Dendritic cell treated with granulocyte-macrophage colony-stimulating factor and Interleukin-4, amounts not matched to agents 40 ng/mL and 50 ng/mL, for 4 days (primary cell): ENCODE data around the gene ROR1.

ENCODE experiments used
- H3K27ac Mint-ChIP-seq: one replicate; pipeline ENCODE4 v1.8.0; 2022; ENCODE audit warnings: mild to moderate bottlenecking, mixed read lengths
- H3K27me3 Mint-ChIP-seq: one replicate; pipeline ENCODE4 v1.8.0; 2022; ENCODE audit warnings: mild to moderate bottlenecking, mixed read lengths
- H3K36me3 Mint-ChIP-seq: one replicate; pipeline ENCODE4 v1.8.0; 2022; ENCODE audit warnings: low read depth, mixed read lengths
- H3K4me1 Mint-ChIP-seq: one replicate; pipeline ENCODE4 v1.8.0; 2022; ENCODE audit warnings: low read depth, mixed read lengths
- H3K4me3 Mint-ChIP-seq: one replicate; pipeline ENCODE4 v1.8.0; 2022; ENCODE audit warnings: mild to moderate bottlenecking, moderate library complexity, mixed read lengths
- H3K9me3 Mint-ChIP-seq: one replicate; pipeline ENCODE4 v1.8.0; 2022; ENCODE audit warnings: mixed read lengths
- intact Hi-C: fragments of 100-400 bp; cut with micrococcal nuclease; formaldehyde crosslinking; loops from one replicate; pipeline ENCODE4 v1.15.0; 2022

Gene ROR1

GRCh38 chr1:64162151-64162550 lies 388.3 kb downstream of the ROR1 start:
- Mint-ChIP-seq H3K36me3 (no peaks in the 10 kb centered on the region), H3K9me3 (no peaks in the 10 kb centered on the region), H3K27me3 (no peaks in the 10 kb centered on the region), H3K27ac (no peak overlapping the region), H3K4me3 (no peak overlapping the region), H3K4me1 (no peaks in the 10 kb centered on the region)
- intact Hi-C loops, result no loop called here

GRCh38 chr1:64162804-64163203 lies 389.0 kb downstream of the ROR1 start:
- Mint-ChIP-seq H3K36me3 (no peaks in the 10 kb centered on the region), H3K4me1 (no peaks in the 10 kb centered on the region), H3K27ac (no peak overlapping the region), H3K27me3 (no peaks in the 10 kb centered on the region), H3K4me3 (no peak overlapping the region), H3K9me3 (no peaks in the 10 kb centered on the region)
- intact Hi-C loops, result no loop called here

GRCh38 chr1:64163431-64163830 lies 389.6 kb downstream of the ROR1 start:
- no peaks in the 10 kb centered on the region for H3K27me3 Mint-ChIP-seq
- H3K9me3 Mint-ChIP-seq, result no peaks in the 10 kb centered on the region
- H3K27ac Mint-ChIP-seq, result no peak overlapping the region
- H3K4me3 Mint-ChIP-seq, result no peak overlapping the region
- H3K36me3 Mint-ChIP-seq, result no peaks in the 10 kb centered on the region
- no peaks in the 10 kb centered on the region for H3K4me1 Mint-ChIP-seq
- intact Hi-C loops, result no loop called here

GRCh38 chr1:64163970-64164369 lies 390.2 kb downstream of the ROR1 start:
- H3K27ac Mint-ChIP-seq, result no peak overlapping the region

GRCh38 chr1:64166629-64167028 lies 392.8 kb downstream of the ROR1 start:
- H3K27ac Mint-ChIP-seq, result no peak overlapping the region
- H3K9me3 Mint-ChIP-seq, result no peaks in the 10 kb centered on the region
- no peak overlapping the region for H3K4me3 Mint-ChIP-seq
- peaks cover 11% of the 10 kb centered on the region for H3K4me1 Mint-ChIP-seq
- no peaks in the 10 kb centered on the region for H3K36me3 Mint-ChIP-seq
- intact Hi-C loops, result no loop called here
- H3K27me3 Mint-ChIP-seq, result no peaks in the 10 kb centered on the region

More at GRCh38 chr1:64163970-64164369, 390.2 kb downstream of the ROR1 start:
- Mint-ChIP-seq H3K27me3 (no peaks in the 10 kb centered on the region), H3K9me3 (no peaks in the 10 kb centered on the region), H3K36me3 (no peaks in the 10 kb centered on the region), H3K4me1 (no peaks in the 10 kb centered on the region), H3K4me3 (no peak overlapping the region)
- intact Hi-C loops, result no loop called here

GRCh38 chr1:64167176-64167575 lies 393.4 kb downstream of the ROR1 start:
- Mint-ChIP-seq H3K4me1 (peaks cover 17% of the 10 kb centered on the region), H3K27me3 (no peaks in the 10 kb centered on the region), H3K4me3 (no peak overlapping the region), H3K9me3 (no peaks in the 10 kb centered on the region), H3K27ac (no peak overlapping the region), H3K36me3 (no peaks in the 10 kb centered on the region)
- intact Hi-C loops, result no loop called here

- H3K27ac Mint-ChIP-seq, result no peak overlapping the region
- intact Hi-C loops, result no loop called here
- H3K9me3 Mint-ChIP-seq, result no peaks in the 10 kb centered on the region
- peaks cover 23% of the 10 kb centered on the region for H3K4me1 Mint-ChIP-seq
- no peaks in the 10 kb centered on the region for H3K27me3 Mint-ChIP-seq
- H3K36me3 Mint-ChIP-seq, result no peaks in the 10 kb centered on the region
- H3K4me3 Mint-ChIP-seq, result no peak overlapping the region
Observed at GRCh38 chr1:64171246-64171645, 397.4 kb downstream of the ROR1 start.

GRCh38 chr1:64171797-64172281 lies 398.0 kb downstream of the ROR1 start:
- no peaks in the 10 kb centered on the region for H3K36me3 Mint-ChIP-seq
- intact Hi-C loops, result no loop called here
- H3K27me3 Mint-ChIP-seq, result no peaks in the 10 kb centered on the region
- no peak overlapping the region for H3K4me3 Mint-ChIP-seq
- no peak overlapping the region for H3K27ac Mint-ChIP-seq
- no peaks in the 10 kb centered on the region for H3K9me3 Mint-ChIP-seq
- peaks cover 29% of the 10 kb centered on the region for H3K4me1 Mint-ChIP-seq

GRCh38 chr1:64172458-64172983 lies 398.7 kb downstream of the ROR1 start:
- H3K27me3 Mint-ChIP-seq, result no peaks in the 10 kb centered on the region
- no peaks in the 10 kb centered on the region for H3K9me3 Mint-ChIP-seq
- no peak overlapping the region for H3K4me3 Mint-ChIP-seq
- H3K27ac Mint-ChIP-seq, result no peak overlapping the region
- peaks cover 31% of the 10 kb centered on the region for H3K4me1 Mint-ChIP-seq
- H3K36me3 Mint-ChIP-seq, result no peaks in the 10 kb centered on the region
- intact Hi-C loops, result no loop called here

- no peak overlapping the region for H3K27ac Mint-ChIP-seq
- intact Hi-C loops, result no loop called here
- H3K9me3 Mint-ChIP-seq, result no peaks in the 10 kb centered on the region
- no peaks in the 10 kb centered on the region for H3K27me3 Mint-ChIP-seq
- H3K4me3 Mint-ChIP-seq, result no peak overlapping the region
- no peaks in the 10 kb centered on the region for H3K36me3 Mint-ChIP-seq
- peaks cover 31% of the 10 kb centered on the region for H3K4me1 Mint-ChIP-seq
Observed at GRCh38 chr1:64173336-64173940, 399.6 kb downstream of the ROR1 start.

- no peak overlapping the region for H3K4me3 Mint-ChIP-seq
- no peaks in the 10 kb centered on the region for H3K9me3 Mint-ChIP-seq
- H3K27ac Mint-ChIP-seq, result no peak overlapping the region
- H3K27me3 Mint-ChIP-seq, result no peaks in the 10 kb centered on the region
- peaks cover 30% of the 10 kb centered on the region for H3K4me1 Mint-ChIP-seq
- intact Hi-C loops, result no loop called here
- no peaks in the 10 kb centered on the region for H3K36me3 Mint-ChIP-seq
Observed at GRCh38 chr1:64175639-64176038, 401.8 kb downstream of the ROR1 start.

- peaks cover 20% of the 10 kb centered on the region for H3K4me1 Mint-ChIP-seq
- H3K4me3 Mint-ChIP-seq, result no peak overlapping the region
- no peaks in the 10 kb centered on the region for H3K27me3 Mint-ChIP-seq
- H3K27ac Mint-ChIP-seq, result no peak overlapping the region
- H3K9me3 Mint-ChIP-seq, result no peaks in the 10 kb centered on the region
- intact Hi-C loops, result no loop called here
- H3K36me3 Mint-ChIP-seq, result no peaks in the 10 kb centered on the region
Observed at GRCh38 chr1:64176659-64177058, 402.8 kb downstream of the ROR1 start.

GRCh38 chr1:64179588-64179987 lies 405.8 kb downstream of the ROR1 start:
- Mint-ChIP-seq H3K27ac (no peak overlapping the region), H3K36me3 (no peaks in the 10 kb centered on the region), H3K4me1 (peaks cover 9% of the 10 kb centered on the region), H3K4me3 (no peak overlapping the region), H3K9me3 (no peaks in the 10 kb centered on the region), H3K27me3 (no peaks in the 10 kb centered on the region)
- intact Hi-C loops, result no loop called here

- H3K27me3 Mint-ChIP-seq, result no peaks in the 10 kb centered on the region
- H3K27ac Mint-ChIP-seq, result no peak overlapping the region
- no peak overlapping the region for H3K4me3 Mint-ChIP-seq
- intact Hi-C loops, result no loop called here
- no peaks in the 10 kb centered on the region for H3K36me3 Mint-ChIP-seq
- no peaks in the 10 kb centered on the region for H3K9me3 Mint-ChIP-seq
- H3K4me1 Mint-ChIP-seq, result no peaks in the 10 kb centered on the region
Observed at GRCh38 chr1:64182207-64182606, 408.4 kb downstream of the ROR1 start.

GRCh38 chr1:64183395-64184002 lies 409.7 kb downstream of the ROR1 start:
- no peaks in the 10 kb centered on the region for H3K9me3 Mint-ChIP-seq
- no peaks in the 10 kb centered on the region for H3K4me1 Mint-ChIP-seq
- H3K36me3 Mint-ChIP-seq, result no peaks in the 10 kb centered on the region
- intact Hi-C loops, result no loop called here
- H3K27me3 Mint-ChIP-seq, result no peaks in the 10 kb centered on the region
- no peak overlapping the region for H3K27ac Mint-ChIP-seq
- no peak overlapping the region for H3K4me3 Mint-ChIP-seq
